HFF-Myc (cell line): ENCODE data around the gene ACOX3.

Source experiments
- DNase-seq: peaks from one replicate; pipeline ENCODE4 v3.0.0-alpha.2; 2011; ENCODE audit warnings: low read depth; ENCODE audit errors: extremely low read depth
- H3K4me3 ChIP-seq: replicated peaks from 2 replicates; pipeline ENCODE4 v1.5.1; 2011; ENCODE audit warnings: low read depth, mild to moderate bottlenecking, control low read depth, low read length
- CTCF ChIP-seq: IDR thresholded peaks from 2 replicates; pipeline ENCODE4 v1.5.1; 2012; ENCODE audit warnings: mild to moderate bottlenecking, low read depth, low read length, control low read depth; ENCODE audit errors: missing control alignments

Gene ACOX3

GRCh38 chr4:8333726-8334460 lies 106.6 kb downstream of the ACOX3 start:
- DNase-seq = no peak
- TF ChIP-seq CTCF = no peak
- no peak overlapping the region for H3K4me3 ChIP-seq

- no peak overlapping the region for H3K4me3 ChIP-seq
- TF ChIP-seq CTCF = no peak
- DNase-seq = no peak
These were observed 107.6 kb downstream of the ACOX3 start for GRCh38 chr4:8332891-8333331.

- no peak overlapping the region for H3K4me3 ChIP-seq
- no peak for TF ChIP-seq CTCF
These were observed 108.3 kb downstream of the ACOX3 start for GRCh38 chr4:8332038-8332857.

GRCh38 chr4:8331575-8331955 lies 109.0 kb downstream of the ACOX3 start:
- DNase-seq = no peak
- no peak overlapping the region for H3K4me3 ChIP-seq
- TF ChIP-seq CTCF = no peak

More at GRCh38 chr4:8332038-8332857, 108.3 kb downstream of the ACOX3 start:
- DNase-seq = no peak

- H3K4me3 ChIP-seq = no peak overlapping the region
- no peak for DNase-seq
- TF ChIP-seq CTCF = no peak
These were observed 109.5 kb downstream of the ACOX3 start for GRCh38 chr4:8330821-8331574.

GRCh38 chr4:8329859-8330761 lies 110.4 kb downstream of the ACOX3 start:
- no peak for DNase-seq
- no peak for TF ChIP-seq CTCF
- H3K4me3 ChIP-seq = no peak overlapping the region
